Naive thymus-derived CD4-positive, alpha-beta T cell (primary cell): Measurements from ENCODE around the gene VPS52. TPM values are rescaled to one million over a fixed set of nuclear protein-coding genes. Genes with fewer than 3 reads are reported as not detected.
A peak's percentile ranks its signal among the peaks of the same experiment; 100 is the strongest.

Experiments used
- ATAC-seq: fragments of 150-1000 bp; cut with Tn5 transposase; 2 replicates; pipeline ENCODE4 v1.10.0; 2021; ENCODE audit warnings: mild to moderate bottlenecking, moderate library complexity
- CTCF ChIA-PET: fragments of 350-600 bp; sonication (Branson Sonifier 250); formaldehyde crosslinking; loops from one replicate; lab custom pipeline; 2021; ENCODE audit warnings: antibody characterized with exemption; lab: Charles Lee
- POLR2A ChIA-PET: fragments of 350-600 bp; sonication (Branson Sonifier 250); formaldehyde crosslinking; loops from one replicate; lab custom pipeline; 2021; ENCODE audit warnings: antibody characterized with exemption, inconsistent platforms; lab: Charles Lee
- DNase-seq, 9 donors: peaks; one replicate each; pipeline versions ENCODE4 v3.0.0 to v3.0.0-alpha.2; 2020 to 2022; ENCODE audit warnings: mixed read lengths in 1 of 9
- H3K27ac ChIP-seq: one replicate; pipeline ENCODE4 v1.7.0; 2013; ENCODE audit warnings: mild to moderate bottlenecking, low read depth, low read length, moderate library complexity
- H3K27me3 ChIP-seq, 2 donors: one replicate each; pipeline ENCODE4 v1.7.0; 2013; ENCODE audit warnings: low read length in 2 of 2, mild to moderate bottlenecking in 2 of 2, moderate library complexity in 2 of 2; ENCODE audit not compliant: control insufficient read depth in 2 of 2, insufficient read depth in 2 of 2
- H3K36me3 ChIP-seq, 3 experiments: 1 replicate in 2 of 3; 2 replicates in 1 of 3; pipeline ENCODE4 v1.7.0; 2013; ENCODE audit warnings: low read length in 3 of 3, mild to moderate bottlenecking in 3 of 3, moderate library complexity in 1 of 3; ENCODE audit not compliant: insufficient read depth in 3 of 3, control insufficient read depth in 2 of 3
- H3K4me1 ChIP-seq, 2 donors: one replicate each; pipeline ENCODE4 v1.7.0; 2013; ENCODE audit warnings: low read length in 2 of 2, mild to moderate bottlenecking in 2 of 2, moderate library complexity in 1 of 2; ENCODE audit not compliant: control insufficient read depth in 2 of 2, insufficient read depth in 2 of 2
- H3K4me3 ChIP-seq: 2 replicates; pipeline ENCODE4 v1.7.0; 2013; ENCODE audit warnings: mild to moderate bottlenecking, low read length
- H3K9me3 ChIP-seq, 3 experiments: 1 replicate in 2 of 3; 2 replicates in 1 of 3; pipeline ENCODE4 v1.7.0; 2013; ENCODE audit warnings: low read length in 3 of 3; ENCODE audit not compliant: control insufficient read depth in 2 of 3
- H3K27ac Mint-ChIP-seq, 9 donors: one replicate each; pipeline ENCODE4 v1.8.0; 2020 to 2022; ENCODE audit warnings: mixed read lengths in 9 of 9, mild to moderate bottlenecking in 8 of 9, moderate library complexity in 5 of 9, inconsistent platforms in 2 of 9
- H3K27me3 Mint-ChIP-seq, 5 donors: one replicate each; pipeline ENCODE4 v1.8.0; 2021 to 2022; ENCODE audit warnings: mixed read lengths in 5 of 5, mild to moderate bottlenecking in 1 of 5
- H3K36me3 Mint-ChIP-seq, 5 donors: one replicate each; pipeline ENCODE4 v1.8.0; 2020 to 2022; ENCODE audit warnings: mixed read lengths in 5 of 5, mild to moderate bottlenecking in 3 of 5, inconsistent platforms in 1 of 5
- H3K4me1 Mint-ChIP-seq, 7 donors: one replicate each; pipeline ENCODE4 v1.8.0; 2020 to 2022; ENCODE audit warnings: mixed read lengths in 7 of 7, mild to moderate bottlenecking in 3 of 7, inconsistent platforms in 1 of 7
- H3K4me3 Mint-ChIP-seq, 10 donors: one replicate each; pipeline ENCODE4 v1.8.0; 2020 to 2022; ENCODE audit warnings: mild to moderate bottlenecking in 10 of 10, mixed read lengths in 10 of 10, moderate library complexity in 6 of 10, inconsistent platforms in 2 of 10
- H3K9me3 Mint-ChIP-seq, 11 donors: one replicate each; pipeline ENCODE4 v1.8.0; 2020 to 2022; ENCODE audit warnings: mixed read lengths in 11 of 11, mild to moderate bottlenecking in 4 of 11, inconsistent platforms in 1 of 11, moderate library complexity in 1 of 11
- intact Hi-C, 2 donors: fragments of 100-400 bp; cut with micrococcal nuclease; formaldehyde crosslinking; loops; one replicate each; pipeline ENCODE4 v1.15.1; 2023
- polyA plus RNA-seq, 2 donors: library from polyadenylated mRNA; unstranded; fragments of 300-500 nt; fragmentation: Illumina TruSeq; gene quantifications; one replicate each; pipeline ENCODE4 v1.2.3, GENCODE V29; 2021
- total RNA-seq, 6 experiments: library from RNA in 5 of 6; stranded (reverse) in 5 of 6; gene quantifications; 1 replicate in 5 of 6; 2 replicates in 1 of 6; pipeline ENCODE4 v1.2.3 and lab custom pipeline; 2021 to 2026

The VPS52 gene
- total and polyA plus RNA-seq, 7 experiments from 2014 or later: 15.5 to 110 (median 81.1) TPM

DNA sequence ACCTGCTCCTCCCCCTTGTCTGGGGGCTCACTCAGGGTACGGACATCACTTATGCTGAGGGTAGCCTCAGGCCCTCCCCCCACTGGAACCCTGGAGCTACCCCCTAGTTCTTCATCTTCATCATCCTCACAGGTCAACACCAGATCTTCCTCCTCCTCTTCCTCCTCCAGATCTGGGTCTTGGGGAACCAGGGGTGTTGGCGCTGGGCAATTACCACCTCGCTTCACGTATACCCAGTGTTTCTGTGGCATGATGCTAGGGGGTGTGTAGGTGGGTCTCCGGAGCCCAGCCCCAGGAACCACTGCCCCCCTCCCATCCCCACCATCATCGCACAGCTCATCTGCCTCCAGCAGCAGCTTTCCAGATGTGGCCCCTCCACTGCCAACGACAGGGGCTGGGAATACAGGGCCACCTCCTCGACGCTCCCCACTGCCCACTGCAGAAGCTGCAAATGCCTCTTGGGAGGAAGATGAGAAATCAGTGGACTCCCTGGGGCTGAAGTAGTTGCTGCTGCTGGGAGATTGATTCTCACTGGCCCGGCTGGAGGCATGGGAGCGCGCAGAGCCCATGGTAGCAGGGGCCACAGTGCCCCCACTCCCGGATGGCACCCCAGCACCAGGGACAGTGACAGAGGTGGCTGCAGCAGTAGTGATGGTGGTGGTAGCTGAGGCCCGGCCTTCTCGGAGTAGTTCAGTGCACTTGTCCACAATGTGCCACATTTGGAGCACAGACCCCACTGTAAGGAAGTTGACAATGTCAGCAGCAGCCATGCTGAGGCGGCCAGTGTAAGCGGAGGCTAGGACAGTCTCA lies 44.3 kb upstream of the VPS52 start:
- peaks cover 0 to 2% (median 0%) of the 10 kb centered on the region in 11 donors for H3K9me3 Mint-ChIP-seq
- peak overlapping the region; percentile 77 to 100 (median 100) for H3K4me3 Mint-ChIP-seq
- H3K4me1 ChIP-seq: peaks cover 57 to 63% of the 10 kb centered on the region in 2 donors
- POLR2A ChIA-PET: interaction anchor here (1.4 to 4.3 kb wide), 6 partner anchors 11 to 109 kb away, joined by 6 to 37 read pairs (median 22); partner anchors contain the start of genes B3GALT4, CUTA, PFDN6 and RPS18
- H3K27me3 ChIP-seq: no peaks in the 10 kb centered on the region
- CTCF ChIA-PET: interaction anchor here (1.0 kb wide), 1 partner anchor 14 kb away, joined by 3 read pairs; no protein-coding TSS in a partner anchor
- intact Hi-C loops: loop anchor here (2.0 to 10.0 kb wide), 3 partner anchors 216 to 919 kb away; partner anchors contain the start of gene HMGA1 (in 1 of the 2)
- H3K27me3 Mint-ChIP-seq: no peaks in the 10 kb centered on the region
- peaks cover 52 to 85% (median 75%) of the 10 kb centered on the region in 7 donors for H3K4me1 Mint-ChIP-seq
- no peak for DNase-seq
- no peak overlapping the region for H3K4me3 ChIP-seq
- peak overlapping the region; percentile 99 for H3K27ac ChIP-seq
- no peak for ATAC-seq
- peaks cover 4 to 56% (median 18%) of the 10 kb centered on the region in 5 donors for H3K36me3 Mint-ChIP-seq
- H3K9me3 ChIP-seq: no peaks in the 10 kb centered on the region
- peak overlapping the region; percentile 89 to 99 (median 98) for H3K27ac Mint-ChIP-seq
- peaks cover 15 to 37% (median 20%) of the 10 kb centered on the region in 3 experiments for H3K36me3 ChIP-seq

DNA sequence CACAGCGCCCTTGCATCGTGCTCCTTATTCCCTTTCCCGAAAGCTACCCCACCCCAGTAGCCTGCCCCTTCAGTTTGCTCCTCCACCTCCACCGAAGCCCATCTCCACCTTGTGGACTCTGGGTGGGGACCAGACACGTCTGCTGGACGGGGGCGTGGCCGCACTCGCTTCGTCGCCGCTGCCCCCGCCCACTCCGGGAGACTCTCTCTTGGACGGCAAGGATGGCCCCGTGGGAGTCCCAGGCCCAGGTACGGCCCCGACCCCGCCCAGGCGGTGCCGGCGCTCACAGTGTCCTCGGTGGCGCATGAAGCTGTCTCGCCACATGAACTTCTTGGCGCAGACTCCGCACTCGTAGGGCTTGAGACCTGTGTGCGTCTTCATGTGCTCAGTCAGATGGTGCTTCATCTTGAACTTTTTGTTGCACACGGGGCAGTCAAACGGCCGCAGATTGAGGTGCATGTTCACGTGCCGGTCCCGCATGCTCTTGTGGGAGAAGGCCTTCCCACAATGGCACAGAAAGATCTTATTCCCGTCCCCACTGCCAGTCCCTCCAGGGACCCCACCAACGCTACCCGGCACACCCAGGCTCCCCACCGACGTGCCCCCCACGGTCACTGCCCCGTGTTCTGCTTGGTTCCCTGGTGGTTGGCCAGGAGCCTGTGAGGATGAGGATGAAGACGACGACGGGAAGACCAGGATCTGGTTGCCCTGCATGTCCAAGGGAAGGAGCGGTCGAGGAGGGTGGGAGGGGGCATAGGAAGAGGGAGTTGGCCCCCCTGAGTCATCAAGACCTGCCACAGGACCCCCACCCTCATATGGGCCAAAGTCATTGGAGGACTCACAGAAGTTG lies 43.5 kb upstream of the VPS52 start:
- H3K4me1 ChIP-seq: peaks cover 54 to 55% of the 10 kb centered on the region in 2 donors
- H3K4me3 ChIP-seq: peak overlapping the region; percentile 97
- H3K27ac ChIP-seq: peak overlapping the region; percentile 99
- DNase-seq (peak in 2 of 9 donors; percentile 28 to 40), ATAC-seq (no peak)
- H3K4me3 Mint-ChIP-seq: peak overlapping the region; percentile 81 to 100 (median 99)
- no peaks in the 10 kb centered on the region for H3K27me3 Mint-ChIP-seq
- H3K27ac Mint-ChIP-seq: peak overlapping the region; percentile 97 to 99 (median 98)
- peaks cover 9 to 31% (median 12%) of the 10 kb centered on the region in 3 experiments for H3K36me3 ChIP-seq
- peaks cover 0 to 2% (median 0%) of the 10 kb centered on the region in 11 donors for H3K9me3 Mint-ChIP-seq
- H3K4me1 Mint-ChIP-seq: peaks cover 46 to 81% (median 71%) of the 10 kb centered on the region in 7 donors
- H3K27me3 ChIP-seq: no peaks in the 10 kb centered on the region
- CTCF ChIA-PET: interaction anchor here (1.0 kb wide), 1 partner anchor 13 kb away, joined by 3 read pairs; no protein-coding TSS in a partner anchor
- H3K36me3 Mint-ChIP-seq: peaks cover 4 to 54% (median 14%) of the 10 kb centered on the region in 5 donors
- no peaks in the 10 kb centered on the region for H3K9me3 ChIP-seq
- POLR2A ChIA-PET: interaction anchor here (1.4 to 4.3 kb wide), 3 partner anchors 10 to 38 kb away, joined by 6 to 36 read pairs (median 28); partner anchors contain the start of genes B3GALT4, PFDN6 and WDR46
- intact Hi-C loops: loop anchor here (1.0 to 10.0 kb wide), 11 partner anchors 8 to 920 kb away; partner anchors contain the start of genes HMGA1 (in 1 of the 2), KIFC1 (in 1 of the 2), PSMB9 (in 1 of the 2) and RPS18 (in 1 of the 2)

DNA sequence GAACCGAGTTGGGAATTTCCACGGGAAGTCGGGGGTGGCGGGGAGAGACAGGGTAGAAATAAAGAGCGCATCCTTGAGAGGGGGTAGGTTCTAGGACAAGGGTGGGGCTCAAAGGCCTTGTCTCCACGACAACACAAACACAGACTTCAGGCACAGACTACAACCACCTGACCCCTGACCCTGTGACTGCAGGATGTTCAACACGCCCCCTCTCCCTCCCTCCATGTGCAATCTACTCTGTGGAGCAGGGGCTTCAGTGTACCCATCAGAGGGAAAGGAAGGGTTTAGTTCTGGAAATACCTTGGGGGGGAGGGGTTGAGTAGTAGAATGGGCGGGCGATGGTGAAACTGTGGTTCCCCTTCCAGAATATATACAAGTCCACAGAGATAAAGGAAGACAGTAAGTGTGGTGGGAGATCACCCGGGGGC lies 42.9 kb upstream of the VPS52 start:
- intact Hi-C loops: loop anchor here (1.0 to 10.0 kb wide), 10 partner anchors 9 to 920 kb away; partner anchors contain the start of genes HMGA1 (in 1 of the 2), KIFC1 (in 1 of the 2), PSMB9 (in 1 of the 2) and RPS18 (in 1 of the 2)
- H3K4me1 Mint-ChIP-seq: peaks cover 40 to 74% (median 64%) of the 10 kb centered on the region in 7 donors
- POLR2A ChIA-PET: no interaction called here
- peaks cover 0 to 2% (median 0%) of the 10 kb centered on the region in 11 donors for H3K9me3 Mint-ChIP-seq
- CTCF ChIA-PET: no interaction called here
- H3K4me1 ChIP-seq: peaks cover 48 to 49% of the 10 kb centered on the region in 2 donors
- DNase-seq (peak; percentile 39 to 88 (median 72)), ATAC-seq (peak; percentile 63)
- no peaks in the 10 kb centered on the region for H3K9me3 ChIP-seq
- no peaks in the 10 kb centered on the region for H3K27me3 ChIP-seq
- peak overlapping the region; percentile 97 to 99 (median 98) for H3K27ac Mint-ChIP-seq
- peak overlapping the region; percentile 99 for H3K27ac ChIP-seq
- peak overlapping the region; percentile 81 to 100 (median 99) for H3K4me3 Mint-ChIP-seq
- H3K36me3 Mint-ChIP-seq: peaks cover 4 to 47% (median 7%) of the 10 kb centered on the region in 5 donors
- peak overlapping the region; percentile 97 for H3K4me3 ChIP-seq
- H3K36me3 ChIP-seq: peaks cover 6 to 28% (median 7%) of the 10 kb centered on the region in 3 experiments
- no peaks in the 10 kb centered on the region for H3K27me3 Mint-ChIP-seq

DNA sequence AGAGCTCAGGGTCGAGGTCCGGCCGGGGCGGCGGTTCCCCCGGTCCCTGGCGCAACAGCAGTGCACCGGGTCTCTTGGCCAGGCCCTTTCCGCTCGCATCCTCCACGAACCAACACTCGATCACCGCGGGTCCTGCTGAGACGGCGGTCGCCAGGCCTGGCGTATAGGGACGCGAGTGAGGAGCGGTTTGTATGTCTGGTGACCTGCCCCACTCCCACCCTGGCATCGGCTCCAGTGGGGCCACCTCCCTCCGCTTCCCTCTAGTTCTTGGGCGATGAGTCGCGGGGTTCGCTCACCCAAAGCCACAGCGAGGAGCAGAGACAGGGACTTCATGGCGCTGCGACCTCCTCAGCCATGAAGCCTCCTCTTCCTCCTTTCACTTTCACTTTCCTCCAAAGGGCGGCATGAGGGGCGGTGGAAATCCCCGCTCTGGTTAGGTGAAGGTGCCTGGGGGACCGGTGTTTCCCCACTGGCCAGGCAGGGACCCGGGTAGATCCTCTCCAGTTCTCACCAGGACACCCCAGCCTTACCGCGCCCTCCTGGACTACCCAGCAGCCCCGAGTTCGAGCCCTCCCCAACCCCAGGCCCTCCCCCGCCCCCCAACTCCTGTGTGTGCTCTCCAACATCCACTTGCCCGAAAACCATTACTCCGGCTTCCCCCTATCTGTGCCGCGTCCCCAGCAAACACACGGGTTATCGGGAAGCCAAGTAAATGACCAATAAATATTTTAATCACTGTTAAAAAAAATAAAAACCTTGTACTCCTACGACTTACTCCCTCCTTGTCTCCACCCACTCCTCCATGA lies 42.2 kb upstream of the VPS52 start, which contains the start of gene TAPBP:
TAPBP (minus strand) TSS at position 370 of the 806 bp plus-strand sequence; CDS start at position 333, 37 bp downstream.
- H3K27ac ChIP-seq: peak within 1 kb of the TSS; percentile 99
- peaks cover 0 to 23% (median 7%) of the 10 kb centered on the region in 3 experiments for H3K36me3 ChIP-seq
- H3K9me3 ChIP-seq: no peaks in the 10 kb centered on the region
- Mint-ChIP-seq H3K36me3 (peaks cover 2 to 41% (median 4%) of the 10 kb centered on the region in 5 donors), H3K27me3 (no peaks in the 10 kb centered on the region), H3K4me3 (peak within 1 kb of the TSS; percentile 81 to 100 (median 99)), H3K27ac (peak within 1 kb of the TSS; percentile 97 to 99 (median 98)), H3K4me1 (peaks cover 35 to 70% (median 58%) of the 10 kb centered on the region in 7 donors), H3K9me3 (peaks cover 0 to 2% (median 0%) of the 10 kb centered on the region in 11 donors)
- DNase-seq (peak; percentile 67 to 92 (median 82)), ATAC-seq (peak; percentile 64)
- ChIA-PET CTCF (interaction anchor here (2.5 kb wide), 1 partner anchor 31 kb away, joined by 30 read pairs; no protein-coding TSS in a partner anchor), POLR2A (interaction anchor here (0.6 to 5.3 kb wide), 14 partner anchors 12 to 370 kb away, joined by 3 to 65 read pairs (median 6); partner anchors contain the start of genes B3GALT4, CUTA, PFDN6 and RGL2)
- H3K4me1 ChIP-seq: peaks cover 42 to 44% of the 10 kb centered on the region in 2 donors
- intact Hi-C loops: loop anchor here (1.0 to 10.0 kb wide), 12 partner anchors 9 to 921 kb away; partner anchors contain the start of genes B3GALT4 (in 2 of the 2), KIFC1 (in 2 of the 2), HMGA1 (in 1 of the 2) and PSMB9 (in 1 of the 2)
- peak within 1 kb of the TSS; percentile 97 for H3K4me3 ChIP-seq
- no peaks in the 10 kb centered on the region for H3K27me3 ChIP-seq
